Panc1 (cell line): Measurements from ENCODE around the gene DLG2.

Experiments
- TCF7L2 ChIP-seq: IDR thresholded peaks from 2 replicates; pipeline ENCODE4 v1.6.1; 2011; ENCODE audit warnings: mild to moderate bottlenecking, low read depth, low read length, inconsistent platforms
- TF ChIP-seq, protein P1 (sequence below): fragments of 450-650 bp; IDR thresholded peaks from 2 replicates; pipeline ENCODE4 v1.5.1; 2017; ENCODE audit warnings: mild to moderate bottlenecking

DNA sequence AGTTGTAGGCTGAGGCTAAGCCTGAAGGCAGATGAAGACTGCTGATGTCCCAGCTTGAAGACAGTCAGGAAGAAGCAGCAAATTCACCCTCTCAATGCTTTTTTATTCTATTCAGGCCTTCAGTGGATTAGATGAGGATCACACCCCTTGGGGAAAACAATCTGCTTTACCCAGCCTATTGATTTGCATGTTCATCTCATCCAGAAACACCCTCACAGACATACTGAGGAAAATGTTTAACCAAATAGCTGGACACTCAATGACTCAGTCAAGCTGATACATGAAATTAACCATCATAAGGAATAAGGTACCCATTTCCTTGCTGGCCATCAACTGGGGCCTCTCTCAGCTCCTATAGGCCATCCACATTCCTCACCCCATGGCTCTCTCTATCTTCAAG, 1791.1 kb downstream of the DLG2 start:
- TF ChIP-seq, protein P1, sequence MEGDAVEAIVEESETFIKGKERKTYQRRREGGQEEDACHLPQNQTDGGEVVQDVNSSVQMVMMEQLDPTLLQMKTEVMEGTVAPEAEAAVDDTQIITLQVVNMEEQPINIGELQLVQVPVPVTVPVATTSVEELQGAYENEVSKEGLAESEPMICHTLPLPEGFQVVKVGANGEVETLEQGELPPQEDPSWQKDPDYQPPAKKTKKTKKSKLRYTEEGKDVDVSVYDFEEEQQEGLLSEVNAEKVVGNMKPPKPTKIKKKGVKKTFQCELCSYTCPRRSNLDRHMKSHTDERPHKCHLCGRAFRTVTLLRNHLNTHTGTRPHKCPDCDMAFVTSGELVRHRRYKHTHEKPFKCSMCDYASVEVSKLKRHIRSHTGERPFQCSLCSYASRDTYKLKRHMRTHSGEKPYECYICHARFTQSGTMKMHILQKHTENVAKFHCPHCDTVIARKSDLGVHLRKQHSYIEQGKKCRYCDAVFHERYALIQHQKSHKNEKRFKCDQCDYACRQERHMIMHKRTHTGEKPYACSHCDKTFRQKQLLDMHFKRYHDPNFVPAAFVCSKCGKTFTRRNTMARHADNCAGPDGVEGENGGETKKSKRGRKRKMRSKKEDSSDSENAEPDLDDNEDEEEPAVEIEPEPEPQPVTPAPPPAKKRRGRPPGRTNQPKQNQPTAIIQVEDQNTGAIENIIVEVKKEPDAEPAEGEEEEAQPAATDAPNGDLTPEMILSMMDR: no peak
- no peak for TF ChIP-seq TCF7L2
